ENCODE results near the gene ATOH1. TPM values are rescaled to one million over a fixed set of nuclear protein-coding genes. Genes with fewer than 3 reads are reported as not detected.

ATOH1 gene
- total RNA-seq, 2 experiments from 2014 or later: not detected

- TF ChIP-seq EZH2phosphoT487 (IDR thresholded peaks at IDR 0.05; ENCODE audit: borderline replicate concordance, low read depth, low read length) (no peak), CTCF (conservative IDR thresholded peaks at IDR 0.05; ENCODE audit: low read length) (no peak)
- no peaks in the 10 kb centered on the region for H4K20me1 ChIP-seq (ENCODE audit: insufficient read depth, low read length)
- intact Hi-C loops (cut with micrococcal nuclease; ENCODE audit: unreplicated experiment): no loop called here
- H3K4me2 ChIP-seq (ENCODE audit: low read length): no peak overlapping the region
- ChIA-PET CTCF (ENCODE audit: unreplicated experiment) (no interaction called here), POLR2A (no interaction called here)
- no peaks in the 10 kb centered on the region for H3K9me2 ChIP-seq (ENCODE audit: insufficient read depth, low read length)
- H3K79me2 ChIP-seq (ENCODE audit: insufficient read depth, low read depth, low read length): no peaks in the 10 kb centered on the region
- BruUV-seq (replicated peaks): no TSS peak
- no peak overlapping the region for H3K27ac ChIP-seq (ENCODE audit: low read depth, low read length, poor library complexity, severe bottlenecking)
- no peaks in the 10 kb centered on the region for H3K9me3 ChIP-seq (ENCODE audit: low read length)
- no peak overlapping the region for H3K4me3 ChIP-seq (ENCODE audit: low read depth, low read length, poor library complexity, severe bottlenecking)
- no peak overlapping the region for H2AFZ ChIP-seq (ENCODE audit: low read length)
- H3K36me3 ChIP-seq (ENCODE audit: insufficient read depth, low read length): no peaks in the 10 kb centered on the region
- peak; percentile 11 for DNase-seq (ENCODE audit: low spot score)
- no peaks in the 10 kb centered on the region for H3K4me1 ChIP-seq (ENCODE audit: insufficient read depth, low read length, poor library complexity, severe bottlenecking)
These were observed 13.8 kb upstream of the ATOH1 start for GRCh38 chr4:93814722-93815121.

GRCh38 chr4:93825551-93826216 is 2.9 kb upstream of the ATOH1 start:
- BruUV-seq (replicated peaks): no TSS peak
- no peaks in the 10 kb centered on the region for H3K79me2 ChIP-seq (ENCODE audit: insufficient read depth, low read depth, low read length)
- ChIA-PET POLR2A (interaction anchor here (0.7 kb wide), 1 partner anchor 180 kb away, joined by 3 read pairs; no protein-coding TSS in a partner anchor), CTCF (ENCODE audit: unreplicated experiment) (no interaction called here)
- no peak for DNase-seq (ENCODE audit: low spot score)
- no peak for TF ChIP-seq CTCF (conservative IDR thresholded peaks at IDR 0.05; ENCODE audit: low read length)
- no peak for TF ChIP-seq EZH2phosphoT487 (IDR thresholded peaks at IDR 0.05; ENCODE audit: borderline replicate concordance, low read depth, low read length)
- no peaks in the 10 kb centered on the region for H3K9me3 ChIP-seq (ENCODE audit: low read length)
- no peak overlapping the region for H3K27ac ChIP-seq (ENCODE audit: low read depth, low read length, poor library complexity, severe bottlenecking)
- no peaks in the 10 kb centered on the region for H3K36me3 ChIP-seq (ENCODE audit: insufficient read depth, low read length)
- no peak overlapping the region for H3K4me2 ChIP-seq (ENCODE audit: low read length)
- H3K9me2 ChIP-seq (ENCODE audit: insufficient read depth, low read length): no peaks in the 10 kb centered on the region
- intact Hi-C loops (cut with micrococcal nuclease; ENCODE audit: unreplicated experiment): no loop called here
- no peaks in the 10 kb centered on the region for H3K4me1 ChIP-seq (ENCODE audit: insufficient read depth, low read length, poor library complexity, severe bottlenecking)
- no peak overlapping the region for H2AFZ ChIP-seq (ENCODE audit: low read length)
- H3K4me3 ChIP-seq (ENCODE audit: low read depth, low read length, poor library complexity, severe bottlenecking): no peak overlapping the region
- H4K20me1 ChIP-seq (ENCODE audit: insufficient read depth, low read length): no peaks in the 10 kb centered on the region

GRCh38 chr4:93827272-93827947 is 1.1 kb upstream of the ATOH1 start:
- no peaks in the 10 kb centered on the region for H3K9me2 ChIP-seq (ENCODE audit: insufficient read depth, low read length)
- no TSS peak for BruUV-seq (replicated peaks)
- no peak overlapping the region for H3K4me2 ChIP-seq (ENCODE audit: low read length)
- H3K79me2 ChIP-seq (ENCODE audit: insufficient read depth, low read depth, low read length): no peaks in the 10 kb centered on the region
- H3K27ac ChIP-seq (ENCODE audit: low read depth, low read length, poor library complexity, severe bottlenecking): no peak overlapping the region
- ChIA-PET CTCF (ENCODE audit: unreplicated experiment) (no interaction called here), POLR2A (no interaction called here)
- H2AFZ ChIP-seq (ENCODE audit: low read length): no peak overlapping the region
- no peak for DNase-seq (ENCODE audit: low spot score)
- intact Hi-C loops (cut with micrococcal nuclease; ENCODE audit: unreplicated experiment): no loop called here
- no peaks in the 10 kb centered on the region for H3K9me3 ChIP-seq (ENCODE audit: low read length)
- H4K20me1 ChIP-seq (ENCODE audit: insufficient read depth, low read length): no peaks in the 10 kb centered on the region
- no peaks in the 10 kb centered on the region for H3K4me1 ChIP-seq (ENCODE audit: insufficient read depth, low read length, poor library complexity, severe bottlenecking)
- TF ChIP-seq CTCF (conservative IDR thresholded peaks at IDR 0.05; ENCODE audit: low read length) (no peak), EZH2phosphoT487 (IDR thresholded peaks at IDR 0.05; ENCODE audit: borderline replicate concordance, low read depth, low read length) (no peak)
- H3K4me3 ChIP-seq (ENCODE audit: low read depth, low read length, poor library complexity, severe bottlenecking): no peak overlapping the region
- H3K36me3 ChIP-seq (ENCODE audit: insufficient read depth, low read length): no peaks in the 10 kb centered on the region
